IMR-90 (cell line): ENCODE data around the gene VPS4B. TPM values are rescaled to one million over a fixed set of nuclear protein-coding genes. Genes with fewer than 3 reads are reported as not detected.

ENCODE experiments used
- ATAC-seq: fragments of 200-7000 bp; cut with Tn5 transposase; 2 replicates; pipeline ENCODE4 v1.9.1; 2020; ENCODE audit warnings: low read depth, mild to moderate bottlenecking, moderate library complexity
- BruUV-seq: library from RNA; stranded (reverse); fragments of 400-500 nt; replicated peaks from 2 replicates; lab custom pipeline; 2021; lab: Mats Ljungman, UMichigan
- CTCF ChIA-PET: fragments of 300-600 bp; formaldehyde crosslinking; extraction: SDS; loops from one replicate; lab custom pipeline; 2021; ENCODE audit warnings: antibody characterized with exemption; lab: Yijun Ruan, JAX
- POLR2A ChIA-PET: fragments of 300-600 bp; sonication (Branson Sonifier 250); formaldehyde crosslinking; loops from one replicate; lab custom pipeline; 2022; ENCODE audit warnings: antibody characterized with exemption; ENCODE audit not compliant: unreplicated experiment; lab: Charles Lee
- DNase-seq: peaks from one replicate; pipeline ENCODE4 v3.0.0; 2013
- H2AFZ ChIP-seq: replicated peaks from 2 replicates; pipeline ENCODE3; 2013; ENCODE audit warnings: low read length, mild to moderate bottlenecking; ENCODE audit not compliant: poor library complexity
- H2AK5ac ChIP-seq: 2 replicates; pipeline ENCODE4 v1.6.1; 2013; ENCODE audit warnings: low read depth, low read length, inconsistent platforms
- H2AK9ac ChIP-seq: replicated peaks from 2 replicates; pipeline ENCODE3; 2013; ENCODE audit warnings: mild to moderate bottlenecking, low read depth, low read length, moderate library complexity; ENCODE audit not compliant: poor library complexity
- H2BK120ac ChIP-seq: 2 replicates; pipeline ENCODE4 v1.6.1; 2013; ENCODE audit warnings: low read depth, low read length, inconsistent platforms
- H2BK15ac ChIP-seq: 3 replicates; pipeline ENCODE4 v1.6.1; 2013; ENCODE audit warnings: low read depth, low read length, inconsistent platforms
- H2BK20ac ChIP-seq: 2 replicates; pipeline ENCODE4 v1.6.1; 2013; ENCODE audit warnings: low read depth, mild to moderate bottlenecking, inconsistent platforms, low read length, moderate library complexity
- H2BK5ac ChIP-seq: 2 replicates; pipeline ENCODE4 v1.6.1; 2013; ENCODE audit warnings: mild to moderate bottlenecking, low read depth, low read length, inconsistent platforms; ENCODE audit not compliant: poor library complexity, severe bottlenecking
- H3K14ac ChIP-seq: replicated peaks from 2 replicates; pipeline ENCODE4 v1.6.1; 2013; ENCODE audit warnings: low read depth, low read length, inconsistent platforms
- H3K18ac ChIP-seq: 2 replicates; pipeline ENCODE4 v1.6.1; 2013; ENCODE audit warnings: low read depth, low read length, control low read depth
- H3K23ac ChIP-seq: 2 replicates; pipeline ENCODE4 v1.6.1; 2013; ENCODE audit warnings: low read depth, low read length, inconsistent platforms
- H3K27ac ChIP-seq: 2 replicates; pipeline ENCODE4 v1.5.1; 2013; ENCODE audit warnings: mild to moderate bottlenecking, control low read depth, low read length; ENCODE audit not compliant: insufficient read depth
- H3K27me3 ChIP-seq: 2 replicates; pipeline ENCODE4 v1.6.1; 2013; ENCODE audit warnings: low read length; ENCODE audit not compliant: control insufficient read depth, insufficient read depth
- H3K36me3 ChIP-seq: 2 replicates; pipeline ENCODE4 v1.6.1; 2013; ENCODE audit warnings: low read length, mixed read lengths; ENCODE audit not compliant: control insufficient read depth, insufficient read depth
- H3K4ac ChIP-seq: 2 replicates; pipeline ENCODE4 v1.6.1; 2013; ENCODE audit warnings: low read depth, low read length, inconsistent platforms
- H3K4me1 ChIP-seq: 2 replicates; pipeline ENCODE4 v1.6.1; 2013; ENCODE audit warnings: low read length, mixed read lengths; ENCODE audit not compliant: control insufficient read depth, insufficient read depth
- H3K4me2 ChIP-seq: 2 replicates; pipeline ENCODE4 v1.6.1; 2013; ENCODE audit warnings: low read depth, mild to moderate bottlenecking, control low read depth, low read length, moderate library complexity
- H3K4me3 ChIP-seq: 2 replicates; pipeline ENCODE4 v1.5.1; 2013; ENCODE audit warnings: low read depth, mild to moderate bottlenecking, control low read depth, low read length, moderate library complexity; ENCODE audit not compliant: insufficient read depth
- H3K56ac ChIP-seq: 2 replicates; pipeline ENCODE4 v1.6.1; 2013; ENCODE audit warnings: low read length, inconsistent platforms; ENCODE audit not compliant: insufficient read depth; ENCODE audit errors: extremely low read depth
- H3K79me1 ChIP-seq, 2 experiments: 2 replicates each; pipeline ENCODE4 v1.6.1; 2013; ENCODE audit warnings: low read length in 2 of 2, inconsistent platforms in 1 of 2, low read depth in 1 of 2
- H3K9ac ChIP-seq: 2 replicates; pipeline ENCODE4 v1.6.1; 2013; ENCODE audit warnings: low read depth, low read length, control low read depth
- H3K9me1 ChIP-seq: 2 replicates; pipeline ENCODE4 v1.6.1; 2013; ENCODE audit warnings: low read length, inconsistent platforms; ENCODE audit not compliant: insufficient read depth
- H3K9me3 ChIP-seq: 2 replicates; pipeline ENCODE4 v1.6.1; 2013; ENCODE audit warnings: low read length; ENCODE audit not compliant: control insufficient read depth, insufficient read depth
- H4K20me1 ChIP-seq: 2 replicates; pipeline ENCODE4 v1.6.1; 2013; ENCODE audit warnings: low read length, inconsistent platforms; ENCODE audit not compliant: insufficient read depth
- H4K5ac ChIP-seq: 2 replicates; pipeline ENCODE4 v1.6.1; 2013; ENCODE audit warnings: mild to moderate bottlenecking, low read depth, low read length, control low read depth
- H4K8ac ChIP-seq, 2 experiments: 2 replicates each; pipeline ENCODE4 v1.6.1; 2013; ENCODE audit warnings: low read depth in 2 of 2, low read length in 2 of 2, control low read depth in 1 of 2, inconsistent platforms in 1 of 2
- H4K91ac ChIP-seq: 2 replicates; pipeline ENCODE4 v1.6.1; 2013; ENCODE audit warnings: low read depth, low read length, inconsistent platforms; ENCODE audit not compliant: insufficient read depth
- CEBPB ChIP-seq: IDR thresholded peaks from 2 replicates; pipeline ENCODE4 v1.6.1; 2012; ENCODE audit warnings: low read depth, low read length, improper control_type of control experiment
- ELK1 ChIP-seq: fragments of 150-350 bp; IDR thresholded peaks from 2 replicates; pipeline ENCODE4 v1.6.1; 2016; ENCODE audit warnings: low read depth, mild to moderate bottlenecking, low read length, moderate library complexity, borderline replicate concordance
- MAZ ChIP-seq: IDR thresholded peaks from 2 replicates; pipeline ENCODE4 v1.6.1; 2012; ENCODE audit warnings: low read depth, mild to moderate bottlenecking, low read length, improper control_type of control experiment, moderate library complexity, borderline replicate concordance
- MXI1 ChIP-seq: IDR thresholded peaks from 2 replicates; pipeline ENCODE4 v1.6.1; 2012; ENCODE audit warnings: low read depth, mild to moderate bottlenecking, low read length, moderate library complexity, borderline replicate concordance
- NFE2L2 ChIP-seq: fragments of 150-350 bp; IDR thresholded peaks from 2 replicates; pipeline ENCODE4 v1.6.1; 2016; ENCODE audit warnings: low read depth, mild to moderate bottlenecking, low read length
- POLR2A ChIP-seq: IDR thresholded peaks from 2 replicates; pipeline ENCODE4 v1.6.1; 2012; ENCODE audit warnings: mild to moderate bottlenecking, low read depth, low read length
- RAD21 ChIP-seq: IDR thresholded peaks from 2 replicates; pipeline ENCODE4 v1.6.1; 2012; ENCODE audit warnings: low read length, improper control_type of control experiment
- RCOR1 ChIP-seq: IDR thresholded peaks from 2 replicates; pipeline ENCODE4 v1.6.1; 2012; ENCODE audit warnings: mild to moderate bottlenecking, low read length, improper control_type of control experiment; ENCODE audit not compliant: insufficient replicate concordance
- RFX5 ChIP-seq: IDR thresholded peaks from 2 replicates; pipeline ENCODE4 v1.8.0; 2012; ENCODE audit warnings: low read depth, mild to moderate bottlenecking, low read length, moderate library complexity
- SMC3 ChIP-seq: fragments of 150-350 bp; IDR thresholded peaks from 2 replicates; pipeline ENCODE4 v1.6.1; 2016; ENCODE audit warnings: low read depth, mild to moderate bottlenecking, antibody characterized with exemption, low read length, moderate library complexity
- USF2 ChIP-seq: fragments of 150-350 bp; IDR thresholded peaks from 2 replicates; pipeline ENCODE4 v1.6.1; 2017; ENCODE audit warnings: mild to moderate bottlenecking, antibody characterized with exemption, low read length, low read depth
- WGBS, 2 experiments: methylation state at CpG; one replicate each; pipeline versions ENCODE4 v1.1.5 to v1.1.7; 2013; ENCODE audit warnings: missing lambda C conversion rate in 2 of 2; ENCODE audit not compliant: insufficient read length in 1 of 2; ENCODE audit errors: extremely low coverage in 2 of 2; 5-methylcytosine and 5-hydroxymethylcytosine counted together
- dilution Hi-C: fragments of 300-500 bp; cut with HindIII; formaldehyde crosslinking; loops from one replicate; pipeline ENCODE4 v1.14.3; 2018; ENCODE audit warnings: low sequenced_read_pairs; ENCODE audit not compliant: unreplicated experiment
- in situ Hi-C: fragments of 300-500 bp; cut with MboI; formaldehyde crosslinking; loops from 3 replicates; pipeline ENCODE4 v1.14.3; 2019; ENCODE audit warnings: low sequenced_read_pairs, inconsistent platforms, mixed read lengths
- intact Hi-C: fragments of 100-400 bp; cut with micrococcal nuclease; formaldehyde crosslinking; loops from 2 replicates; pipeline ENCODE4 v1.10.0; 2022
- polyA plus RNA-seq, 3 experiments: library from polyadenylated mRNA; depleted of rRNA; stranded (reverse); fragments of >200 nt; gene quantifications; 2 replicates each; pipeline ENCODE4 v1.2.3, GENCODE V29; 2012; ENCODE audit warnings: low replicate concordance in 1 of 3
- total RNA-seq: library from RNA; depleted of rRNA; stranded (reverse); fragments of >200 nt; gene quantifications from 2 replicates; pipeline ENCODE4 v1.2.3, GENCODE V29; 2012
- TF ChIP-seq, protein P1 (sequence below): conservative IDR thresholded peaks from 2 replicates; pipeline ENCODE4 v1.5.1; 2012; ENCODE audit warnings: mild to moderate bottlenecking, low read depth, low read length, improper control_type of control experiment

The VPS4B gene
- total and polyA plus RNA-seq, 2 of the 4 experiments (the other 2 are of a cell fraction), result 16.2 to 31.5 TPM

DNA sequence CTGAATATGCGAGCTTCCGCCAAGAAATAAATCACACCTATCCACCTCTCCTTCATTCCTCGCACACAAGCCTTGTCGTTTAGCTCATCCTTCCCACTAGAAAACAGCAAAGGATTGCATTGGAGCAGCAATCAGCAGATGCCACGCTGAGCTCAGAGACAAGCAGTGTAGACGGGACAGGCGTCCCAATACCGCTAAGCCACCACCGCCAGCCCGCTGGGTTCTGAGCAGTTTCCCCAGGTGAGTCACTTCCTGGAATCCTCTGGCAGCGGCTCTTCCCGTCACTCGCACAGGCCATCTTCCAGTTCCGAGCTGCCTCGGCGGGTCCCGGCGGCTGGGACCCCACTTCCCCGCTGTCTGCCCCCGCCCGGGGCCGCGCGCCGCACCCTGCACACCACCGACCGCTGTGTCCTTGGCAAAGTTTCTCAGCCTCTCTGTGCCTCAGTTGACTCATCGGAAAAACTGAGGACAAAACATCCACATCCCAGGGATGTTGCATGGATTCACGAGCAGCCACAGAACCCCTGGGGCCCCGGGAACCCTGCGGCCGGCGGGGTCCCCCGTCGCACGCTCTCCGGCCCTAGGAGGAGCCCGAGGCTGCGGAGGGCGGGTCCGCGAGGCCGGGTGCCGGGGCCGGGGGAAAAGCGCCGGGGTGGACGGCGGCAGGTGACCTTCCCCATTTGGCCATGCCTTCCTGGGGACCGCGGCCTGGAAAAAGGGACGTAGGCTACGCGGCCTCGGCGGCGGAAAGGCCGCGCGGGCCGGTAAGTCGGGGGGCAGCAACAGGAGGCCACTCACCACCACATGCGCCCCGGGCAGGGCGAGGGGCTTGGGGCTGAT lies 55.8 kb downstream of the VPS4B start:
- CTCF ChIA-PET, result interaction anchor here (0.5 to 0.9 kb wide), 2 partner anchors 14 to 53 kb away, joined by 3 to 4 read pairs; no protein-coding TSS in a partner anchor
- Histone ChIP-seq H3K27me3 (no peaks in the 10 kb centered on the region), H2AK9ac (peak overlapping the region; percentile 91), H3K9ac (peak overlapping the region; percentile 83), H3K23ac (peak overlapping the region; percentile 99), H3K79me1 (peaks cover 8 to 38% of the 10 kb centered on the region in 2 experiments), H4K5ac (0 out of 2 replicates have a peak overlapping the region, but pooled peaks have one; percentile 24), H3K9me1 (peaks cover 5% of the 10 kb centered on the region), H2BK20ac (peak overlapping the region; percentile 40; the same call in 1 of the 2 replicates), H3K4me3 (peak overlapping the region; percentile 75), H3K18ac (no peak overlapping the region; the same call in 1 of the 2 replicates), H3K4me1 (0 out of 2 replicates have a peak, but pooled peaks cover 3% of the 10 kb centered on the region), H3K36me3 (peaks cover 7% of the 10 kb centered on the region), H3K27ac (peak overlapping the region; percentile 79), H3K14ac (peak overlapping the region; percentile 87), H3K56ac (peak overlapping the region; percentile 78; the same call in 1 of the 2 replicates), H3K9me3 (no peaks in the 10 kb centered on the region), H4K91ac (peak overlapping the region; percentile 68), H2BK120ac (peak overlapping the region; percentile 60), H4K8ac (peak overlapping the region; percentile 21 to 69; a peak in 3 of 4 replicates), H4K20me1 (peaks cover 16% of the 10 kb centered on the region), H2BK5ac (peak overlapping the region; percentile 71), H3K4ac (peak overlapping the region; percentile 91), H2AFZ (peak overlapping the region; percentile 99), H2AK5ac (peak overlapping the region; percentile 92; the same call in 1 of the 2 replicates), H2BK15ac (no peak overlapping the region), H3K4me2 (peak overlapping the region; percentile 84)
- BruUV-seq, result no TSS peak
- dilution Hi-C loops, result no loop called here
- 1% methylated on average over 31 of the region's 65 CpGs; no CpG with 5 or more reads in 1 of the 2 experiments for WGBS, 2 experiments
- in situ Hi-C loops, result no loop called here
- POLR2A ChIA-PET, result interaction anchor here (0.5 to 1.0 kb wide), 2 partner anchors 10 to 668 kb away, joined by 5 to 11 read pairs; no protein-coding TSS in a partner anchor
- DNase-seq (peak; percentile 69), ATAC-seq (peak; percentile 8)
- intact Hi-C loops, result loop anchor here (1.0 kb wide), 2 partner anchors 30 to 56 kb away; partner anchors contain the start of gene VPS4B
- TF ChIP-seq CEBPB, result no peak
- TF ChIP-seq NFE2L2, result no peak
- TF ChIP-seq SMC3, result no peak
- no peak for TF ChIP-seq MXI1
- no peak for TF ChIP-seq MAZ
- no peak for TF ChIP-seq RAD21
- peak; percentile 42 for TF ChIP-seq RCOR1
- TF ChIP-seq USF2, result no peak
- no peak for TF ChIP-seq POLR2A
- TF ChIP-seq, protein P1, sequence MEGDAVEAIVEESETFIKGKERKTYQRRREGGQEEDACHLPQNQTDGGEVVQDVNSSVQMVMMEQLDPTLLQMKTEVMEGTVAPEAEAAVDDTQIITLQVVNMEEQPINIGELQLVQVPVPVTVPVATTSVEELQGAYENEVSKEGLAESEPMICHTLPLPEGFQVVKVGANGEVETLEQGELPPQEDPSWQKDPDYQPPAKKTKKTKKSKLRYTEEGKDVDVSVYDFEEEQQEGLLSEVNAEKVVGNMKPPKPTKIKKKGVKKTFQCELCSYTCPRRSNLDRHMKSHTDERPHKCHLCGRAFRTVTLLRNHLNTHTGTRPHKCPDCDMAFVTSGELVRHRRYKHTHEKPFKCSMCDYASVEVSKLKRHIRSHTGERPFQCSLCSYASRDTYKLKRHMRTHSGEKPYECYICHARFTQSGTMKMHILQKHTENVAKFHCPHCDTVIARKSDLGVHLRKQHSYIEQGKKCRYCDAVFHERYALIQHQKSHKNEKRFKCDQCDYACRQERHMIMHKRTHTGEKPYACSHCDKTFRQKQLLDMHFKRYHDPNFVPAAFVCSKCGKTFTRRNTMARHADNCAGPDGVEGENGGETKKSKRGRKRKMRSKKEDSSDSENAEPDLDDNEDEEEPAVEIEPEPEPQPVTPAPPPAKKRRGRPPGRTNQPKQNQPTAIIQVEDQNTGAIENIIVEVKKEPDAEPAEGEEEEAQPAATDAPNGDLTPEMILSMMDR, result no peak
- TF ChIP-seq ELK1, result no peak
- TF ChIP-seq RFX5, result no peak
